ENCODE data around the gene NAT14.
"Not testable (repeated sequence)": the region's sequence is repeated elsewhere in the genome, so short reads cannot be mapped to it uniquely, and the experiment has no call there.

NAT14 gene

DNA sequence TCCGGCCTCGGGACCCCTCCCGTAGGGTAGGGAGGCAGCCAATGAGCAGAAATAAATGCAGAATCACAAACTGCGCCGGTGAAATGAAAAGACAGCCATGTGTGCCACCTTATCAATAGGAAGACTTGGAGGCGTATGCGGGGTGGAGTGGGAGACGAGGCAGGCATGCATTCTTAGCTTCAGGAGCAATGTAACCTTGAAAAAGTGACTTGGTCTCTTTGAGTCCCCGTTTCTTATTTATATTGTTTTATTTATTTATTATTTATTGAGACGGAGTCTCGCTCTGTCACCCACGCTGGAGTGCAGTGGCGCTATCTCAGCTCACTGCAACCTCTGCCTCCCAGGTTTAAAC, 19.2 kb downstream of the NAT14 start:
- no peak for DNase-seq

DNA sequence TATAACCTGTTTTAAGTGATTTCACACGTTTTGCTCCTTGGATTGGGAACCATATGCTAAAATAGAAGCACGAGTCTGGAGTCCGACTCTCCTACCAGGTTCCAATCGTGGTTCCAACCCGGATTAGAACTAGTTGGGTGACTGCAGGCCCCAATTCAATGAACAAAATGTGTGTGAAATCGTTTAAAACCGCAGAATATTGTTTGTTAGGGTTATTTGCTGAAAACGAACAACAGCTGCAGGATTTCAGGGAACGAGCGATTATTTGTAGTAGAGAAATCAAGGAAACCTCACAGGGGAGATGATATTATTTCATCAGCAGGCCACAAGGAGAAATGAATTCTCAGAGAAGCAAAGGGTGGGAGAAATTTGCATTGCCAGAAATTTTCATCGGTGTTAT, 20.0 kb downstream of the NAT14 start:
- no peak for DNase-seq

DNA sequence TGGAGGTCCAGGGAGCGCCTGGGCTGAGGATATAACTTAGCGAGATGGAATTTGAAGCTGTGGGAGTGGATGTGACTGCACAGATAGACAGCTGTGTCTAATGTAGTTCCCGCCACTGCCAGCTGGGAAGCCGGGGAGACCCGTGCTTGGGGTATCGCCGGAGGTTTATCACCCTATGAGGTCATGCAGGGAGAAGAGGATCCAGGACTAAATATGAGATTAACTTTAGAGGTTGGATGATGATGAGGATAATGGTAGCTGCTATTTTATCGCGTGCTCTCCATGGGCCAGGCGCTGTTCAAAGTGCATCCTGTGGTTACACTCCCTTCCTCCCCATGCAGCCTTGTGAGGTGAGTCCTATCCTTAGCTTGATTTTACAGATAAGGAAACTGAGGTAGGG, 23.1 kb downstream of the NAT14 start:
- no peak for DNase-seq

DNA sequence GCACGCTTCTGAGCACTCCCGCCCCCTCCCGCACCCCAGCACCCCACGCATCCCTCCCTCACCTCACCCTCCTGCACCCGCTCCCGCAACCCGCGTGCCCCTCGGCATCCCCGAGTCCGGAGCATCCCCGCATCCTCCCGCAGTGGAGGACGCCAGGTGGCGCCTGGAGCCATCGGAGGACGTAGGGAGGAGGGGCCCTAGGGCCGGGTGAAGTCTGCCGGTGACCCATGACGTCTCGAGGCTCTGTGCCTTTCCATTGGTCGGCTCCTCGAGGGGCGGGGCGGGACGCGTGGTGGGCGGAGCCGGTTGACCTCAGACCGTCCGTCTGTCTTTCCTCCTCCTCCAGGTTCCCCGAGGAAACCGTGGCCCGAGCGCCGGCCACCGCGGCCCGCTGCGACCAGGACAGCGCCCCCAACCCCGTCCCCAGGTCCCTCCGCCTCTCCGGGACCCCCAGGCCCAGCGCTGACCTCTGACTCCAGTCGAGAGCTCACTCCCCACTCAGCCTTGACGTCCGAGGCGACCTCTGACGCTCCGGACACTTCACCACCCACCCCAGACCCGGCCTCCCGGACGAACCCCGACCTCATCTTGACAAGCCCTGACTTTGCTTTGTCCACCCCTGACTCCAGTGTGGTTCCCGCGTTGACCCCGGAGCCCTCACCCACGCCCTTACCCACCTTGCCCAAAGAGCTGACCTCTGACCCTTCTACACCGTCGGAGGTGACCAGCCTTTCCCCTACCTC, 32.1 kb downstream of the NAT14 start:
- peak; percentile 67 to 86 (median 84) for DNase-seq

DNA sequence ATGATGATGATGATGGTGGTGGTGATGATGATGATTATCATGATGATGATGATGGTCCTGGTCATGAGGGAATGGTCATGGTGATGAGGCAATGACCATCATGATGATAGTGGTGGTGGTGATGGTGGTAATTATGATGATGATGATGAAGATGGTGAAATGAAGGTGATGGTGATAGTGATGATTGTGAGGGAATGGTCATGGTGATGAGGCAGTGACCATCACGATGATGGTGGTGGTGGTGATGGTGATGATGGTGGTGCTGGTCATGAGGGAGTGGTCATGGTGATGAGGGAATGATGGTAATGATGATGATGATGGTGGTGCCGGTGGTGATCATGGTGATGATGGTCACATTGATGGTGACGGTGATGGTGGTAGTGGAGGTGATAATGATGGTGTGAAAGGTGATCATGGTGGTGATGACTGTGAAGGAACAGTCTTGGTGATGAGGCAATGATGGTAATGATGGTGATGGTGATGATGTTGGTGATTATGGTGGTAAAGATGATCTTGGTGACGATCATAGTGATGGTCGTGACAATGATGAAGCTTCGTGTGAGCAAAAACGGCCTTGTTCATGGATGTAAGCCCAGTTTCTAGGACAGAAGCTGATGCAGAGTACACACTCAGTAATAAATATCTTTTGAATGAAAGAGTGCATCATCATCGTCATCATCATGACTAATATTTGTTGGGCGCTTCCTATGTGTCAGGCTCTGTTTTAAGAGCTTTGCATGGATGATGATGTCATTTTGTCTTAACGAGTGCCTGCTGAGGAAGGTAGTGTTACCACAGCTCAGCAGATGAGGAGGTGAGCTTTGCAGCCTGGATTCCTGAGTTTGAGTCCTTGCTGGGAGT, 34.7 kb downstream of the NAT14 start:
- no peak for DNase-seq

DNA sequence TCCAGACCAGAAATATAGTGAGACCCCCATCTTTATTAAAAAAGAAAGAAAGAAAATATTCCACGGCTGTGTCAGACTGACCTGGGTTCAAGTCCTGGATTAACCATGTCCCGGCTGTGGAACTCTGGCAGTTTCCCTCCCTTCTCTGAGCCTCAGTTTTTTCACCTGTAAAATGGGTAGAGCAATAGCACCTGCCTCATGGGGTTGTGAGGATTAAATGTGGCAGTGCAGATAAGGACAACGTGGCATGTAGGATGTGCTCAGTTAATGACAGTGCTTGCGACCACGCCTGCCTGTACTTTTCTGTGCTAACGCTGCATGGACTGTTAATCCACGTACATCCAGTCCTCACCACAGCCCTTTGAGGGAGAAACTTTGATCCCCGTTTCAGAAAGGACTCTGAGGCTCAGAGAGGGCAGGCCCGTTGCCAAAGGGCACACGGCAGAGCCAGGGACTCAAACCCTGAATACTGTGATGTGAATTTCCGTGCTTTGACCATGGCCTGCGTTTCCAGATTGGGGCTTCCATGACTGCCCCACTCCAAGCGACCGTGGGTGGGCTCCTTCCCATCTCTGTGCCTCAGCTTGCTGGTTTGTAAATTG, 35.8 kb downstream of the NAT14 start:
- DNase-seq, result no peak

DNA sequence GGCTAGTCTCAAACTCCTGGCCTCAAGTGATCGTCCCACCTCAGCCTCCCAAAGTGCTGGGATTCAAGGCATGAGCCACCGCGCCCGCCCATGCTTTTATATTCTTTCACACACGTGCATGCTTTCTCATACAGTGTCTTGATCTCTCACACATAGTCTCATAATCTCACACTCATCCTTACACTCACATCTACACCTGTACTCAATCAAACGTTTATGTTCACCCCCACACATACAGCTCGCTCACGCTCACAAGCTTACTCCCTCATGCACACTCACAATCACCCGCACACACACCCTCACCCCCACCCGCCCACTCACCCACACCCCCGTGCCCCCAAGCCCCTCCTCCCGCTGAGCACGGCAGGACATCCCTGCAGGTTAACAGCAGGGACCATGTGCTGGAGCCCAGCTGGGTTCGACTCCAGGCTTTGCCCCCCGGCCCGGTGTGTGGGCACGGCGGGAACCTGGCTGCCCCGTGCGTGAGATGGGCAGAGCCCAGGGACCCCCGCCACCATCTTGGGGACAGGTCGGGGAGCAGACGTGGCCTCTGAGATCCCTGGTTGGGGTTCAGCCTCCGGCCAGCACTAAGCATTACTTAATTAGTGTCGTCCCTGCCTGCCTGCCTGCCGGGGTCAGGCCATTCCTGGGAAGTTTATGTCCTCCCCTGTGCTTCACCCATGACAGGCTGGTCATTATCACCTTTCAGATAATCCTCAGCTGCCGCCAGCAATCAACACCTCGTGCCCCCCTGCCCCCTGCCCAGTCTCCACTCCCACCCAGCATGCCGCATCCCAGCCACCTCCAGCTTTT, 40.5 kb downstream of the NAT14 start:
- no peak for DNase-seq

DNA sequence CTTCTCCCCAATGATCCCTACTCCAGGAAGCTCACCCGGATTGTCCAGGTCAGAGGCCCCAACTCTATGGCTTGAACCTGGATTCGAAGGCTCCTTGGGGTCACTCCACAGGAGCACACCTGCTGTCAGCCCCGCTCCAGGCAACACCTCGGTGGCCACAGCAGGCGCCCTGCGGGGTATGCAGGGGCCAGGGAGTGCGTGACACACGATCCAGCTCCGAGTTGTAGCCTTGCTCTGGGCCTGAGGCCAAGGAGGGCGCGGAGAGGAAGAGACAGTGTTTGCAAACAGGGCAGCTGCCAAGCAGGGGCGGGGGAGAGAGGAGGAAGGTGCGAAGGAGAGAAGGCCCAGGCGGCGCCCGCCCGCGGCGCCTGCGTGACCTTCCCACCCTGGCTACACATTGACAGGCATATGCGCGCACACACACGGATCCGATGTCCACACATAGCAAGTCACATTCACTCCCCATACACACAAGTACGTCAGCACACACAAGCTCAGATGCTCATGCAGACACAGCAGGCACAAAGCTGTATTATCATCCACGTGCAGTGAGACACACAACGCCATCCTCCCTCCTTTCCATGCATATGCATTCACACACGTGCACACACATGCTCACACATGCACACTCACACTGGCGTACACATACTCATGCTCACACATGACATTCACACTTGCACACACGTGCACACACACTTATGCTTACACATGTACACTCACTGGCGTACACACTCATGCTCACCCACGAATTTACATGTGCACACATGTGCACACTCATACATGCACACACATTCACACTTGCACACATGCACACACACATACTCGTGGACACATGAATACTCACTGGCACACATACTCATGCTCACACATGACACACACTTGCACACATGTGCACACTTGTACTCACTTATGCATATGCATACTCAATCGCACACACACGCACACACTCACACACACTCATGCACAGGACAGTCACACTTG, 41.5 kb downstream of the NAT14 start:
- no peak for DNase-seq

DNA sequence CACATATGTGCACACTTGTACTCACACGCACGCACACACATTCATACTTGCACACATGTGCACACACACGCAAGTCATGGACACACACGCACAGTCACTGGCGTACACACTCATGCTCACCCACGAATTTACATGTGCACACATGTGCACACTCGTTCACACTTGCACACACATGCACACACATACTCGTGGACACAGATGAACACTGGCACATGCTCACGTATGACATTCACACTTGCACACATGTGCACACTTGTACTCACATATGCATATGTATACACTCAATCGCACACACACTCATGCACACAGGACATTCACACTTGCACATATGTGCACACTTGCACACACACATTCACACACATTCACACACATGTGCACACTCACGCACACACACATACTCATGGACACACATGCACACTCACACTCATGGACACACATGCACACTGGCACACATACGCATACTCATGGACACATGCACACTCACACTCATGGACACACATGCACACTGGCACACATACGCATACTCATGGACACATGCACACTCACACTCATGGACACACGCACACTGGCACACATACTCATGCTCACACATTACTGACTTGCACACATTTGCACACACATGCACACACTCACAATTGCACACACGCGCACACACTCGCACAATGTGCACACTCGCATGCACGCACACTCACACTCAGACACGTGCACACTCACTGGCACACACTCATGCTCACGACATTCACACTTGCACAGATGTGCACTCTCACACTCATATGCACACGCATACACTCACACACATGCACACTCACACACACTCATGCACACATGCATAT, 42.4 kb downstream of the NAT14 start:
- DNase-seq, result no peak

DNA sequence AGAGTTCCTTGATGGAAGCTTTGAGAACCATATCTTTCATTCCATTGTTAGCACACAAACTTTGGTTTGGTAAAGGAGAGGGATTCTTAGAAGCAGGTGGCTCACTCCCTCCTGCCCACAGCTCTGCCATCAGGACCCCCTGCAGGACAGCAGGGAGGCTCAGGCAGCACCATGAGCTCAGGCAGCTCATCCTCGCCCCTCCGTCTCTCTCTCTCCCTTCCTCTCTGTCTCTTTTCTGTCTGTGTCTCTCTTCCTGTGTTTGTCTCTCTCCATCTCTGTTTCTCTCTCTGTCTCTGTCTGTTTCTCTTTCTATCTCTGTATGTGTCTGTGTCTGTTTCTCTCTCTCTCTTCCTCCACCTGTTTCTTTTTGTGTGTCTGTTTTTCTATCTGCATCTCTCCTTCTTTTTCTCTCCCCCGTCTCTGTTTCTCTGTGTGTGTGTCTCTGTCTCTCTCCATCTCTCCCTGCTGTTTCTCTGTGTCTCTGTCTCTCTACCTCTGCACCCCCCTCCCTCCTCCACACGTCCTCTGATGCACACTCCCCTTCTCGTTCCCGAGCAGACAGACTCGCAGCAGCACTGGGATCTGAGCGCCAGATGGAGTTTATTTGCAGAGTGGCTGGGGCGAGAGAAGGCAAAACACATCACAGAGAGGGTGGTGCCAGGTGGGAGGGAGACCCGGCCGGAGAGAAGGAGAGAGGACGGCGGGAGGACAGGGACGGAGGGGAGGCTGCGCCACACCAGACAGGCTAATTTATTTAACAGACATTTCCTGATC, 43.2 kb downstream of the NAT14 start:
- no peak for DNase-seq

DNA sequence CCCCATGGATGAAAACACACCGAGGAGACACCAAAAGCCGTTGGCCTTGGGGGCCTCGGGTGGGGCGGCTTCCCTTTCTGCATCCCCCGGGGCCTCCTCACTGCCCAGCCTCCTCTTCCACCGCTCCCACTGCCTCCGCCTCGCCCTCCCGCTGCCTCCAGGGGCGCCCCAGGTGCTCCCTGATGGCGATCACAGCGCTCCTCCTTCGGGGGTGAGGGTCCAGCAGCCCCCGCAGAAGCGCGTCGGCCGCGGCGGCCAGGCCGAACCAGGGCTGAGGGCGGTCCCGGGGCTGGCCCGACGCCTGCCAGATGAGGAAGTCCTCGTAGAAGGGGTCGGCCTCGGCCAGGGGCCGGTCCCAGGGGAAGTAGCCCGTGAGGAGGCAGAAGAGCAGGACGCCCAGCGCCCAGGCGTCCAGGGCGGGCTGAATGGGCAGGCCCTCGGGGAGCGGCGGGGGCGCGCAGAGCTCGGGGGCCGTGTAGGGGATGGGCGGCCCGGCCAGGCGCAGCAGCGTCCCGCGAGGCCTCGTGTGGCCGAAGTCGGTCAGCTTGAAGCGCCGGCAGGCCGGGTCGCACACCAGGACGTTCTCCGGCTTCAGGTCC, 44.7 kb downstream of the NAT14 start:
- no peak for DNase-seq

DNA sequence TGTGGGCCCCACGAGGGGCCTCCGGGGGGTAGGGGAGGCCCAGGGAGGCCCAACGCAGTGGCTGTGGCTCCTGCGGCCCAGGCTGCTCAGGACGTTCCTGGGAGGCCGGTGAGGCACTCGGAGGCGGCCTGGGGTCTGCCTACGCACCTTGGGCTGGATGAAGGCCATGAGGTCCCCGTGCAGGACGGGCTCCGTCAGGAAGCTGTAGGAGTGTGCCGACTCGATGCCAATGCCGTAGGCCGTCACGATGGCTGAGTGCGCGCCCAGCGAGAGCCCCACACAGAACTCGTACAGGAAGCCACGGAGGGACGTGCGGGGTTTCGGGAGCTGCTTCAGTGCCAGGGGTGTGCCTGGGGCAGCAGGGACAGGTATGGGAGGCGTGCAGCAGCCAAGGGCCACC, 46.0 kb downstream of the NAT14 start:
- DNase-seq, result no peak

DNA sequence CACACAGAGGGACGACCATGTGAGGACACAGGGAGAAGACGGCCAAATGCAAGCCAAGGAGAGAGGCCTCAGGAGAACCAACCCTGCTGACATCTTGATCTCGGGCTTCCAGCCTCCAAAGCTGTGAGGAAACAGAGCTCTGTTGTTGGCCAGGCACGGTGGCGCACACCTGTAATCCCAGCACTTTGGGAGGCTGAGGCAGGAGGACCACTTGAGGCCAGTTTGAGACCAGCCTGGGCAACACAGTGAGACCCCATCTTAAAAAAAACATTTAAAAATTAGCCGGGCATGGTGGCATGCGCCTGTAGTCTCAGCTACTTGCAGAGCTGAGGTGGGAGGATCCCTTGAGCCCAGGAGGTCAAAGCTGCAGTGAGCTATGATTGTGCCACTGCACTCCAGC, 49.3 kb downstream of the NAT14 start:
- not testable (repeated sequence) for DNase-seq

DNA sequence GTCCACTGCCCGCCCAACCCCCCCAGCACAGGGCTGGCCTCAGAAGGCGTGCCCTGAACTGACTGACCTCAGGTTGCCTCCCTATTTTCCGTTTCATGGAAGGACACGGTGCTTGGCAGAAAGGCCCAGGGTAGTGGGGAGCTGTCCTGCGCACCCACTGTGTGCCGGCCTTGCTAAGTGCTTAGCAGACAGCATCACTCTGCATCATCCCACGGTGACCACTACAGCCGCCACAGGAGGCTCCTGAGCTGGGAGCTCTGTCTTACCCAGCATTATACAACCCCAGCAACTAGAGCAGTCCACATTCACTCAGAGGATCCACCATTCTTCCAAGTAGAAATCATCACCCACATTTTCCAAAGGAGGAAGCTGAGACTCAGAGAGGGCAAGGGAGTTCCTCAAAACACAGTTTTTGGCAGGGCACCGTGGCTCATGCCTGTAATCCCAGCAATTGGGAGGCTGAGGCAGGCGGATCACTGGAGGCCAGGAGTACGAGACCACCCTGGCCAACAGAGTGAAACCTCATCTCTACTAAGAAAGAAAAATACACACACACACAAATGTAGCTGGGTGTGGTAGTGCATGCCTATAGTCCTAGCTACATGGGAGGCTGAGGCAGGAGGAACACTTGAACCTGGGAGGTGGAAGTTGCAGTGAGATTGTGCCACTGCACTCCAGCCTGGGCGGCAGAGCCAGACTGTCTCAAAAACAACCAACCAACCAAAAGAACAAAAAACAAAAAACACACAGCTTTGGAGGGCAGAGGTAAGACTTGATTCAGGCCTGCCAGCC, 50.4 kb downstream of the NAT14 start:
- DNase-seq, result no peak

DNA sequence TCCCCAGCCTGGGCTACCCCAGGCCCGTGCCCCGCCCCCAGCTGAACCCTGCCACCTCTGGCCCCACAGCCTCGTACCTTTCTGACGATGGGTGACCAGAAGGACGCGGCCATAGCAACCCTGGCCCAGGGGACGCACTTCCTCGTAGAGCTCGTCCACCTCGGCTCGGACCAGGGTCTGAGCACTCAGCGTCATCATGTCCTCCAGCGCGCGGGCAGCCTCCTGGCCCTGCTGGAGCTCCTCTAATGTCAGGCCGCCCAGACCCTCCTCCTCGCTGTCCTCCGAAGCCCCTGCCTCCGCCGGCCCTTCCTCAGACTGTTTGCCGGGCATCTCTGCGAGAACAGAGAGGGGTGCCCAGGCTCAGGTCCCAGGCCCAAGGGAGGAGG, 51.0 kb downstream of the NAT14 start:
- no peak for DNase-seq

DNA sequence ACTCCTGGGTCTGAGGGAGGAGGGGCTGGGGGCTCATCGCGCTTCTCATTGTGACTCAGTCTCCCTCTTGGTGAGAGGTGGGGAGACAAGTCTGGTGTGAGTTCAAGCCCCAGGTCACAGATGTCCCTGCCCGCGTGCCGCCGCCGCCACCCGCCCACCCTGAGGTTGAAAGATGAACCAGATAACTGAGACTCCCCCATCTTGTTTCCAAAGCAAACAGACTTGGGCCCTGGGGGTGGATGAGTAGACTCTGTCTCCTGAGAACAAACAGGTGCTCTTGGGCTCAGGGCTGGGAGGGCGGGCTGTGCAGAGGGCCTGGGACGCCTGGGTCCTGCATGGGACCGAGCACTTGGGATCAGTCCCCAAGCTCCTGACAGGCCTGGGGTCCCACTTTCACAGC, 51.4 kb downstream of the NAT14 start:
- DNase-seq, result no peak

All from stimulated activated naive CD4-positive, alpha-beta T cell (primary cell).